ENCODE results near the gene TIAM1.

The TIAM1 gene

GRCh38 chr21:31305888-31306287, 38.2 kb downstream of the TIAM1 start:
- H4K91ac ChIP-seq (ENCODE audit: low read depth, low read length, poor library complexity) = no peak overlapping the region
- no peak overlapping the region for H3K4me3 ChIP-seq (ENCODE audit: low read length in 2 of 2)
- H3K4ac ChIP-seq (ENCODE audit: low read length) = no peak overlapping the region
- peaks cover 4 to 11% of the 10 kb centered on the region in 2 donors for H3K4me1 ChIP-seq (ENCODE audit: control insufficient read depth in 2 of 2, insufficient read depth in 1 of 2, low read depth in 1 of 2, low read length in 2 of 2)
- H3K79me1 ChIP-seq (ENCODE audit: low read depth, low read length) = peaks cover 2% of the 10 kb centered on the region
- no peak overlapping the region for H2BK12ac ChIP-seq (ENCODE audit: low read length)
- no peak overlapping the region for H3K4me2 ChIP-seq (ENCODE audit: insufficient read depth, low read length, poor library complexity, severe bottlenecking)
- no CpG with 5 or more reads among the region's 4 CpGs for WGBS, 2 donors (ENCODE audit: extremely low coverage in 2 of 2, insufficient read length in 2 of 2, insufficient replicate concordance in 1 of 2)
- H3K36me3 ChIP-seq (replicated peaks in 1 of 2; ENCODE audit: control insufficient read depth in 2 of 2, insufficient read depth in 2 of 2, low read length in 2 of 2) = no peaks in the 10 kb centered on the region
- H3K27me3 ChIP-seq (ENCODE audit: control insufficient read depth in 3 of 3, insufficient read depth in 3 of 3, low read depth in 1 of 3, low read length in 3 of 3) = no peaks in the 10 kb centered on the region
- H3K27ac ChIP-seq (replicated peaks; ENCODE audit: low read length) = no peak overlapping the region
- no peak overlapping the region for H2BK5ac ChIP-seq (ENCODE audit: low read length)
- H3K9me3 ChIP-seq (replicated peaks in 1 of 2; ENCODE audit: control insufficient read depth in 2 of 2, insufficient read depth in 1 of 2, low read depth in 1 of 2, low read length in 2 of 2) = peaks cover 0 to 3% of the 10 kb centered on the region in 2 donors
- H2BK15ac ChIP-seq (ENCODE audit: low read length) = no peak overlapping the region
- DNase-seq (ENCODE audit: low spot score) = no peak
- H3K9ac ChIP-seq (ENCODE audit: low read depth, low read length, poor library complexity) = no peak overlapping the region
- H3K18ac ChIP-seq (ENCODE audit: low read length) = no peak overlapping the region
- no peak overlapping the region for H3K23ac ChIP-seq (ENCODE audit: low read depth, low read length, poor library complexity)
- H2BK120ac ChIP-seq (ENCODE audit: low read depth, low read length) = no peak overlapping the region
- no peak overlapping the region for H4K8ac ChIP-seq (ENCODE audit: low read depth, low read length)
- H3K14ac ChIP-seq (ENCODE audit: low read length) = no peak overlapping the region
- H2AFZ ChIP-seq (ENCODE audit: low read length) = no peak overlapping the region
- no peak overlapping the region for H2AK5ac ChIP-seq (ENCODE audit: low read depth, low read length)

GRCh38 chr21:31299291-31300147, 44.5 kb downstream of the TIAM1 start:
- Histone ChIP-seq H2BK5ac (ENCODE audit: low read length) (no peak overlapping the region), H3K27ac (replicated peaks; ENCODE audit: low read length) (no peak overlapping the region), H2BK120ac (ENCODE audit: low read depth, low read length) (no peak overlapping the region), H3K4me2 (ENCODE audit: insufficient read depth, low read length, poor library complexity, severe bottlenecking) (no peak overlapping the region), H3K14ac (ENCODE audit: low read length) (no peak overlapping the region), H3K27me3 (ENCODE audit: control insufficient read depth in 3 of 3, insufficient read depth in 3 of 3, low read depth in 1 of 3, low read length in 3 of 3) (no peaks in the 10 kb centered on the region), H3K79me1 (ENCODE audit: low read depth, low read length) (no peaks in the 10 kb centered on the region), H4K91ac (ENCODE audit: low read depth, low read length, poor library complexity) (no peak overlapping the region), H4K8ac (ENCODE audit: low read depth, low read length) (no peak overlapping the region), H3K36me3 (replicated peaks in 1 of 2; ENCODE audit: control insufficient read depth in 2 of 2, insufficient read depth in 2 of 2, low read length in 2 of 2) (no peaks in the 10 kb centered on the region), H2BK12ac (ENCODE audit: low read length) (no peak overlapping the region), H3K18ac (ENCODE audit: low read length) (no peak overlapping the region), H3K4me1 (ENCODE audit: control insufficient read depth in 2 of 2, insufficient read depth in 1 of 2, low read depth in 1 of 2, low read length in 2 of 2) (no peaks in the 10 kb centered on the region), H3K9me3 (replicated peaks in 1 of 2; ENCODE audit: control insufficient read depth in 2 of 2, insufficient read depth in 1 of 2, low read depth in 1 of 2, low read length in 2 of 2) (no peaks in the 10 kb centered on the region), H3K9ac (ENCODE audit: low read depth, low read length, poor library complexity) (no peak overlapping the region), H2BK15ac (ENCODE audit: low read length) (no peak overlapping the region), H2AK5ac (ENCODE audit: low read depth, low read length) (no peak overlapping the region), H3K4ac (ENCODE audit: low read length) (no peak overlapping the region), H2AFZ (ENCODE audit: low read length) (no peak overlapping the region), H3K4me3 (ENCODE audit: low read length in 2 of 2) (no peak overlapping the region), H3K23ac (ENCODE audit: low read depth, low read length, poor library complexity) (no peak overlapping the region)
- no CpG with 5 or more reads among the region's 15 CpGs for WGBS, 2 donors (ENCODE audit: extremely low coverage in 2 of 2, insufficient read length in 2 of 2, insufficient replicate concordance in 1 of 2)
- no peak for DNase-seq (ENCODE audit: low spot score)

GRCh38 chr21:31298618-31299269, 45.3 kb downstream of the TIAM1 start:
- H2AFZ ChIP-seq (ENCODE audit: low read length) = no peak overlapping the region
- no peak overlapping the region for H2BK15ac ChIP-seq (ENCODE audit: low read length)
- H3K4me1 ChIP-seq (ENCODE audit: control insufficient read depth in 2 of 2, insufficient read depth in 1 of 2, low read depth in 1 of 2, low read length in 2 of 2) = peaks cover 3 to 6% of the 10 kb centered on the region in 2 donors
- H2BK120ac ChIP-seq (ENCODE audit: low read depth, low read length) = no peak overlapping the region
- H3K36me3 ChIP-seq (replicated peaks in 1 of 2; ENCODE audit: control insufficient read depth in 2 of 2, insufficient read depth in 2 of 2, low read length in 2 of 2) = no peaks in the 10 kb centered on the region
- no peak overlapping the region for H3K14ac ChIP-seq (ENCODE audit: low read length)
- no peaks in the 10 kb centered on the region for H3K9me3 ChIP-seq (replicated peaks in 1 of 2; ENCODE audit: control insufficient read depth in 2 of 2, insufficient read depth in 1 of 2, low read depth in 1 of 2, low read length in 2 of 2)
- H3K4me2 ChIP-seq (ENCODE audit: insufficient read depth, low read length, poor library complexity, severe bottlenecking) = no peak overlapping the region
- H2BK5ac ChIP-seq (ENCODE audit: low read length) = no peak overlapping the region
- no peak for DNase-seq (ENCODE audit: low spot score)
- no peak overlapping the region for H3K4ac ChIP-seq (ENCODE audit: low read length)
- no peak overlapping the region for H2AK5ac ChIP-seq (ENCODE audit: low read depth, low read length)
- WGBS, 2 donors (ENCODE audit: extremely low coverage in 2 of 2, insufficient read length in 2 of 2, insufficient replicate concordance in 1 of 2) = no CpG with 5 or more reads among the region's 6 CpGs
- H3K27me3 ChIP-seq (ENCODE audit: control insufficient read depth in 3 of 3, insufficient read depth in 3 of 3, low read depth in 1 of 3, low read length in 3 of 3) = no peaks in the 10 kb centered on the region
- H3K4me3 ChIP-seq (ENCODE audit: low read length in 2 of 2) = no peak overlapping the region
- no peak overlapping the region for H3K18ac ChIP-seq (ENCODE audit: low read length)
- H2BK12ac ChIP-seq (ENCODE audit: low read length) = no peak overlapping the region
- H3K23ac ChIP-seq (ENCODE audit: low read depth, low read length, poor library complexity) = no peak overlapping the region
- no peak overlapping the region for H3K27ac ChIP-seq (replicated peaks; ENCODE audit: low read length)
- no peaks in the 10 kb centered on the region for H3K79me1 ChIP-seq (ENCODE audit: low read depth, low read length)
- H4K8ac ChIP-seq (ENCODE audit: low read depth, low read length) = no peak overlapping the region
- no peak overlapping the region for H3K9ac ChIP-seq (ENCODE audit: low read depth, low read length, poor library complexity)
- no peak overlapping the region for H4K91ac ChIP-seq (ENCODE audit: low read depth, low read length, poor library complexity)

- Histone ChIP-seq H3K4me1 (ENCODE audit: control insufficient read depth in 2 of 2, insufficient read depth in 1 of 2, low read depth in 1 of 2, low read length in 2 of 2) (peaks cover 3 to 6% of the 10 kb centered on the region in 2 donors), H3K23ac (ENCODE audit: low read depth, low read length, poor library complexity) (no peak overlapping the region), H3K4me2 (ENCODE audit: insufficient read depth, low read length, poor library complexity, severe bottlenecking) (no peak overlapping the region)
These were observed 46.3 kb downstream of the TIAM1 start for GRCh38 chr21:31297806-31298205.

More at GRCh38 chr21:31297806-31298205, 46.3 kb downstream of the TIAM1 start:
- no CpG with 5 or more reads among the region's 6 CpGs for WGBS, 2 donors (ENCODE audit: extremely low coverage in 2 of 2, insufficient read length in 2 of 2, insufficient replicate concordance in 1 of 2)
- Histone ChIP-seq H2BK12ac (ENCODE audit: low read length) (no peak overlapping the region), H3K4ac (ENCODE audit: low read length) (no peak overlapping the region), H2BK120ac (ENCODE audit: low read depth, low read length) (no peak overlapping the region), H3K4me3 (ENCODE audit: low read length in 2 of 2) (no peak overlapping the region), H2AK5ac (ENCODE audit: low read depth, low read length) (no peak overlapping the region), H4K91ac (ENCODE audit: low read depth, low read length, poor library complexity) (no peak overlapping the region), H3K14ac (ENCODE audit: low read length) (no peak overlapping the region), H3K79me1 (ENCODE audit: low read depth, low read length) (no peaks in the 10 kb centered on the region), H3K9me3 (replicated peaks in 1 of 2; ENCODE audit: control insufficient read depth in 2 of 2, insufficient read depth in 1 of 2, low read depth in 1 of 2, low read length in 2 of 2) (no peaks in the 10 kb centered on the region), H3K18ac (ENCODE audit: low read length) (no peak overlapping the region), H4K8ac (ENCODE audit: low read depth, low read length) (no peak overlapping the region), H3K27ac (replicated peaks; ENCODE audit: low read length) (no peak overlapping the region), H2AFZ (ENCODE audit: low read length) (no peak overlapping the region), H2BK5ac (ENCODE audit: low read length) (no peak overlapping the region), H2BK15ac (ENCODE audit: low read length) (no peak overlapping the region), H3K27me3 (ENCODE audit: control insufficient read depth in 3 of 3, insufficient read depth in 3 of 3, low read depth in 1 of 3, low read length in 3 of 3) (no peaks in the 10 kb centered on the region), H3K9ac (ENCODE audit: low read depth, low read length, poor library complexity) (no peak overlapping the region), H3K36me3 (replicated peaks in 1 of 2; ENCODE audit: control insufficient read depth in 2 of 2, insufficient read depth in 2 of 2, low read length in 2 of 2) (peaks cover 0 to 5% of the 10 kb centered on the region in 2 donors)
- no peak for DNase-seq (ENCODE audit: low spot score)
